ELR (cell line): ENCODE measurements around the gene PSME1.

Experiments used
- DNase-seq: peaks from one replicate; pipeline ENCODE4 v3.0.0-alpha.2; 2015; ENCODE audit warnings: low read depth

PSME1 gene

DNA sequence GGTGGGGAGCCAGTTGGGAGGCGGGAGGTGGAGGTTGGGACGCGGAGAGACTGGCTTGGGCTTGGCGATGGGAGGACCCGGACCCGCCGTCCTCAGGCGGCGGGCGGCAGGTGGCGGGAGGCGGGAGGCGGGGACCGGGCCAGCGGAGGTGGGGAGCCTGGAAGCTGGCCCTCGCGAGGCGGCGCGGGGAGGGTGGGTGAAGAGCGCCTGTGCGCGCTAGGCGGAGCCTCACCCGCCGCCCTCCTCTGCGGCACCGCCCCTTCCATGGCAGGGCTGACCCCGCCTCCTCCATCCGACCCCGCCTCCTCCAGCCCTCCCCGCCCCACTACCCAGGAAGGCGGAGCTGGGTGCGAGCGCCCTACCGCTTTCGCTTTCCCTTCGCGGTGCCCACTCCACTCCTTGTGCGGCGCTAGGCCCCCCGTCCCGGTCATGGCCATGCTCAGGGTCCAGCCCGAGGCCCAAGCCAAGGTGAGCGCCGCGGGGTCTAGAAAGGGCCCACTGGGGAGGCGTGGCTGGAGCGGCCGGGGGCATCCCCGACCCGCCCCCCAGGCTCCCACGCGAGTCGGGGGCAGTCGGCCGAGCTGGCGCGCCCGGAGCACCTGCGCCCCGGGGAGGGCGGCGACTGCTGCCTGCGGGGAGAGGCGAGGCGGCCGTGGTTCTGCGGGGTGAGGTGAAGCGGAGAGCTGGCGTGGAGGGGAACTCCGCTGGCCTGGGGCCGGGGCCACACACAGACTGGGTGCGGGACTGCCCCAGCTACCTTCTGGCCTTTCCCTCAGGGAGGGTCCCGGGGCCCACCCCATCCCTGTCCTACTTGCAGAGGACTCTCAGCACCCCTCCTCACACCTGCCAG, at the start of gene PSME1:
Gene PSME1, plus strand, starts transcription at position 361 of the 850 bp plus-strand sequence. Its CDS starts 69 bp downstream, at position 430.
- peak; percentile 90 for DNase-seq

DNA sequence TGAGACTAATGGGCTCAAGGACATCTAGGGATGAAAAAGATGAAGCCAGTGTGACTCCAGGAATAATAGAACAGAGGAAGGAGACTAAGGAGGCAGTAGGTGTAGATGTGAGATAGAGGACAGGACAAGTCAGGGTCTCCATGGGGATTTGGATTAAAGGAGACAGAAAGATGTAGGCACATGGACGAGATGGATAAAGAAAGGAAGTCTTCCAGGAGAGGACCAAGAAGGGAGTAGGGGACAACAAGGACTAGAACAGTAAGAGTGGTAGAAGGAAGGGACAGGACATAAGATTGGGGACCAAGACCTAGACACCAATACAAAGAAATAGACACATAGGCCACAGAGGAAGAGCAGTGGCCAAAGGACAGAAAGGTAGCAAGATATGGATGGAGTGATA, 49.0 kb upstream of the PSME1 start:
- DNase-seq: no peak

DNA sequence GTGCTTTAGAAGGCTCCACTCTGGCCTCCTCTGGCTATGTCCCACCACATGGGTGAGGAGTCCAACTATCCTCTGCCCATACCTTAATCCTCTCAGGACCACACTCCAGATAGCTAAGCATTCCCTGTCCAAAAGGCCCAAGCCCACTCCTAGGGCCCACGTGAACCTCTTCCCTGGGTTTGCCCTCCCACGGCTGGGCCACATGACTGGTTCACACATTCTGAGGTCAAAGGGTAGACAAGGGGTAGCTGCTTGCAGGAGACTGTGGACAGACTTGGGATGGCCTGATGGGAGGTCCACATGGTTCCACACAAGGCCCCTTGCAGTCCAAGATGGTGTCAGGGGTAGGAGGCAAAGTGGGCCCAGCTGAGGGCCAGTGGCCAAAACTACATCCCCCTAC, 47.9 kb upstream of the PSME1 start:
- no peak for DNase-seq

DNA sequence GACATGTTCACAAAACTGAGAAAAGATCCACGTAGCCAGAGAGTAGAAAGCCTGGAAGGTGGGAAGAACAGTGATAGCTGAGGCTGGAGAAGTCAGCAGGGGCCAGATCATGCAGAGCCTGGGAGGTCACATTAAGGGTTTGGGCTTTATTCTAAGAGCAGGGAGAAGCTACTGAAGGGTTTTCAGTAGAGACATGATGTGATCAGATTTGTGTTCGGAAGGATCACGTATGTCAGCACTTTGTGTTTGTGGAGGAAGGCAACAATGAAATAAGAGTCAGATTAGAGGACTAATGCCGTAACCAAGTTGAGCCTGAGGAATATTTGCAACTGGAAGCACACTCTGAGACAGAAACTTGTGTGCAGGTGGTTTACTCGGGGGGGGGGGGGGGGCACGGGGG, 46.1 kb upstream of the PSME1 start:
- no peak for DNase-seq

DNA sequence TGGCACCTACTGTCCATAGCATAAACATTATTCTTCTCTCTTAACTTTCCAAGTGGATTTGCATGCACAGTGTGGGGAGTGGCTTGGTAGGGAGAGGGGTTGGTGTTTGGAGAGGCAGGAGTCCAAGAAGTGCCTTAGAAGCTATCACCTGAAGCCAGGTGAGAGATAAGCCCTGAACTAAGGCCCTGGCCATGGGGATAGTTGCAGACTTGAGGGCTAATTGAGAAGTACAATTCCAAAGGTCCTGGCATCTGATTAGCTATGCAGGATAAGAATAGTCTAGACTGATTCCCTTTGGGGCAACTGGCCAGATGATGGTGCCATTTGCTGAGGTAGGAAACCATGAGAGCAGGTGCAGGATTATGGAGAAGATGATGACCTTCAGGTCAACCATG, 43.9 kb upstream of the PSME1 start:
- no peak for DNase-seq

DNA sequence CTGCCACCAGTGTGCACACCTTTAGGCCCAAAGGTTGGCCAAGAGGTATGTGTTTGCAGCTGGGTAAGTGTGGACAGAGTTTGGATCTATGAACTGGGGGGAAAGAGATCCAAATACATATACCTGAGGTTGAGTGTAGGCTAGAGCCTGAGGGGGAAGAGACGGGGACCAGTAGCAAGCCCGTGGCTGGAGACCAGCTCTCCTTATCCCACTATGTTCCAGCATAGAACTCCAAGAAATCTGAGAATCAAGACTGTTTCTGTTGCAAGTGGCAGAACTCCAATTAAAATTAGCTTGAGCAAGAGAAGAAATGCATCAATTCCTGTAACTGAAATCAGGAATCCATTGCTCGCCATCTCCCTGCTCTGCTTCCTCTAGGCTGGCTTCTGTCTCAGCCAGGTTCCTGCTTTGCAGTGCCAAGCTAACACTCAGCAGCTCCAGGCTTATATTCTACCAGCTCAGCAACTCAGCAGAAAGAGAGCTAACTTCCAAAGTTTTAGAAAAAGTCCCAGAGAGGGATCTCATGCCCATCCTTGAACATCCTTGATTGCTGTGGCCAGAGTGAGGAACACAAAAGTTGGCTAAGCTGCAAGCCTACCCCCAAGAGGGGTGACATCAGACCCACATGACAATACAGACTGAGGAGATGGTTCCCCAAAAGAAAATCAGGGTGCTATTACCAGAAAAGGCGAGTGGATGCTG, 43.3 kb upstream of the PSME1 start:
- no peak for DNase-seq

DNA sequence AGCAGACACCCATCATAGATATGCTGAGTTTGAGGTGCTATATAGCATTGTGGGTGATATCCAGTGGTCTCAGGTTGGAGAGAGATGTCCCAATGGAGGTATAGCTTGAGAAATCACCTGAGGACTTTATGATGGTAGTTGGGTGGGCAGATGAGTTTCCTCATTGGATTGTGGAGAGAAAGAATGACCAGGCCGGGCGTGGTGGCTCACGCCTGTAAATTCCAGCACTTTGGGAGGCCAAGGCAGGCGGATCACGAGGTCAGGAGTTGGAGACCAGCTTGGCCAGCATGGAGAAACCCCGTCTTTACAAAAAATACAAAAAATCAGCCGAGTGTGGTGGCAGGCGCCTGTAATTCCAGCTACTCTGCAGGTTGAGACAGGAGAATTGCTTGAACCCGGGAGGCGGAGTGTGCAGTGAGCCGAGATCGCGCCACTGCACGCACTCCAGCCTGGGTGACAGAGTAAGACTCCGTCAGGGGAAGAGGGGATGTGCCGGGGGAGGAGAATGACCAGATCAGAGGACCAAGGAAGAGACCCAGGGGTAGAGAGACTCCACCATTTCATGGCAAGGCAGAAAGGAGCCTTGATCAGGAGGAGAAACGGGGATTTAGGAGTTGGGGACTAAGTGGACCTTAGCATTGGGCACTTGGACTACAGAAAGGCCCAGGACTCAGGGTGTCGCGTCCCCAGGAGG, 42.6 kb upstream of the PSME1 start:
- no peak for DNase-seq

DNA sequence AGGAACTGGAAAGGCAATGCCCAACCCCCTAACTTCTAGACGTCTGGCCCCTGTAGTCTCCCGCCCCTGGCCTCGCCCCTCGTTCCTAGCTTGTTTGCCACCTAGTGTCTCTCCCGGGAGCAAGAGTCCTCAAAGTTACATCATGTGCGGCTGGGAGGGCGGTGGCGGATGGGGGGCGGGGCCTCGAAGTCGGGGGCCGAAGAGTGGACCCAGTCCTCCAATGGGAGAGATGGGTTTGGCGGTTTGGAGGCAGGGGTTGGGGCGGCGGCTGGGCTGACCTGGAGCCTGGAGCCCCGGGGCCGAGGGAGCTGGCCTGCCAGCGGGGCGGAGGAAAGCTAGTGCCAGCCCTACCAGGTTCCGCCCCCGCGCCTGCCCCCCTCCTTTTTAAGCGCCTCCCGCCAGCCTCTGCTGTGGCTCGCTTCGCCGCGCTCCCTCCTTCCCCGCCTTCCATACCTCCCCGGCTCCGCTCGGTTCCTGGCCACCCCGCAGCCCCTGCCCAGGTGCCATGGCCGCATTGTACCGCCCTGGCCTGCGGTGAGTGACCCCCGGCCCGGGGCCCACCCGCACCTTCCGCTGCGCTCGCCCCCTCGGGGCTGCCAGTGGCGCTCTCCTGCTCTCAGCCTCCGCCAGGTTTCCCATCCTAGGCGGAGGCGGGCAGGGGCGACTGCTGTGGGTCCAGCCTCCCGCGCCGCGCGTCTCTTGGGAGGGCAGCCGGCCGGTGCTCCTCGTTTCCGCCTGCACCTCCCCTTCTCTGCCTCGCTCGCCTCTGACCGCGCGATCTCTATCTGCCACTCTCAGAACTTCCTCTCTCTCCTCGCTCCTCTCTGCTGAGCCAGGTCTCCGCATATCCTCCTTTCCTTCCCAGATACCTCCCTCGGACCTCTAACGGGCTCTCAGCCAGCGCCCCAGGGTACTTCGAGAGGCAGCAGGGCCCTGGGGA, 41.8 kb upstream of the PSME1 start, which contains the start of gene PCK2:
Gene PCK2, plus strand, starts transcription at position 411 of the 940 bp plus-strand sequence. Its CDS starts 95 bp downstream, at position 506.
- peak; percentile 92 for DNase-seq

DNA sequence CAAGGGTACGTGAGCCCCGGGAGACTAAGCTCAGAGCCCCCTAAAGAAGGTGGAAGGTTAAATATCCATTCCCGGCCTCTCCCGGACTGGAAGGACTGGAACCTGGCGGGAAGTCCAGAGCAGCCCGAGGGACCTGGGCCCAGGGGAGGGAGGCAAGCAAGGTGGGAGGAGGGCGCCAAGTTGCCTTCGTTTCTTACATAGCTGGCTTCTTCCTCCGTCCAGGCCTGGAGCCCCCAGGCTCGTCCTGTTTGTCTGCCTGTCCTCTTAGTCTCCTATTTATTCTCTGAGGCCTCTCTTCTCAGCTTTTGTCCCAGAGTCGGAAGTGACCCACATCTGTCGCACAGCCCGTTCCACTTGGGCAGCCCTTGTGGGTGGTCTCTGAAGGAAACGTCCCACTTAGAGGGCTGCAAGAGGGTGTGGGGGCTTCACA, 41.1 kb upstream of the PSME1 start:
- DNase-seq: peak; percentile 23

DNA sequence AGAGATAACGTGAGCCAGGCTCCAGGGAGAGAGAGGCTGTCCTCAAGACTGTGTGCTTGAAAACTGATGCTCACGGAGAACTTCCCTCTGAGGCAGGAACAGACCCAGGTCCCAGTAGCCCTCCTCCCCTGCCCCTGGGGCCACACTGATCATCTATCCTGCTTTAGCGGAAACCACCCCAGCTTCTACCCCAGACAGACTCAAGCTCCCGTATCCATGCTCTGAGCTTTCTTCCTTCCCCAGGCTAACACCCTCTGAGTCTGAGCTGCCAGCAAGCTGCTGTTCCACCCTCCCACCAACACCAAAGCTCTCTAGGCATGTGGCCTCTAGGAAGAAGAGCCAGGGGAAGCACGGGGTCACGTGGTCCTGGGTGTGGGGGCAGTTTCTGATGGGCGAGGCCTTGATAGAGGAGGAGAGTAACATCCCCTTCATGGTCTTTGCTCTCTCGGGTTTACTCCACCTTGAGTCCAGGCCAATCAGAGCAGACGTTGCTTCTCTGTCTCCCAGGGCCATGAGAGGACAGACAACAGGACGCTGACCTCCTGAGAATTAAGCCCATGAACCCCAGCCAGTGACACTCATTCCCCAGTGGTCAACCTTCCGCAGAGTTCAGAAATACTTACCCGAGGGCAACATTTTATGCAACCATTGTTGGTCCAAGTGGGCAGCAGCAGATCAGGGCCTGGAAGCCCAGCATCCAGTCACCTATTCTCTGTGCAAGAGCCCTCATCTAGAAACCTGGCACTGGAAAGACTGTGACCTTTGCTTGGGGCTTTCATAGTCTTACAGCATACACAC, 40.5 kb upstream of the PSME1 start:
- peak; percentile 71 for DNase-seq

DNA sequence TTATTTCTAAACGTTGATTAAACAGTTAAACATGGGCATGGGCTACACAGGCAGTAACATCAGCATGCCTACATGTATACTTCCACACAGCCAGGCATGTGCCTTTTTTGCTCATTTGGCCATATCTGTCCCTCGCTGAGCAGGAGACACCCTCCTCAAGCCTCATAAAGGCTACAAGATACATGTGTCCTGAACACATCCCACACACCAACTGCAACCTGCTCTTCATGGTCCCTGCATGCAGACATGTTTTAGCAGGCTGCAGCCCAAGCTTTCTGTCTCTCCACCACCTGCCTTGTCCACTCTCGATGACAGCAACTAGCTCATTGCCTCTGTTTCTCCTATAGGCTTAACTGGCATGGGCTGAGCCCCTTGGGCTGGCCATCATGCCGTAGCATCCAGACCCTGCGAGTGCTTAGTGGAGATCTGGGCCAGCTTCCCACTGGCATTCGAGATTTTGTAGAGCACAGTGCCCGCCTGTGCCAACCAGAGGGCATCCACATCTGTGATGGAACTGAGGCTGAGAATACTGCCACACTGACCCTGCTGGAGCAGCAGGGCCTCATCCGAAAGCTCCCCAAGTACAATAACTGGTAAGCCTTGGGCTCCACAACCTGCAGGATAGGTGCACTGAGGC, 39.3 kb upstream of the PSME1 start:
- DNase-seq: no peak

DNA sequence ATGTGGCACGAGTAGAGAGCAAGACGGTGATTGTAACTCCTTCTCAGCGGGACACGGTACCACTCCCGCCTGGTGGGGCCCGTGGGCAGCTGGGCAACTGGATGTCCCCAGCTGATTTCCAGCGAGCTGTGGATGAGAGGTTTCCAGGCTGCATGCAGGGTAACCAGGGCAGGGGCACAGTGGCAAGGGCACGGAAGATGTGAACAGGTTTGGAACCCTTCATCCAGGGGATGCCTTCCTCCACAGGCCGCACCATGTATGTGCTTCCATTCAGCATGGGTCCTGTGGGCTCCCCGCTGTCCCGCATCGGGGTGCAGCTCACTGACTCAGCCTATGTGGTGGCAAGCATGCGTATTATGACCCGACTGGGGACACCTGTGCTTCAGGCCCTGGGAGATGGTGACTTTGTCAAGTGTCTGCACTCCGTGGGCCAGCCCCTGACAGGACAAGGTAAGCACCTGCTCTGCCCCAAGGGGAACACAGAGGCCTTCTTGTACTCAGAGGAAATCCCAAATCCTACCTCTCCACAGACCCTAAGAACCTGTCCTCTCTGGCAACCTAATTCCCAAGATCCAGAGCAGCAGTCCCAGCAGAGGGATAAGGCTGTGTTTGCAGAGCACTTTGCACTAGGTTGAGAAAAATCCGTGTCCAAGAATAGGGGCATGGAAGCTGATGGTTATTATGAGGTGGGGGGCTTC, 37.6 kb upstream of the PSME1 start:
- no peak for DNase-seq

DNA sequence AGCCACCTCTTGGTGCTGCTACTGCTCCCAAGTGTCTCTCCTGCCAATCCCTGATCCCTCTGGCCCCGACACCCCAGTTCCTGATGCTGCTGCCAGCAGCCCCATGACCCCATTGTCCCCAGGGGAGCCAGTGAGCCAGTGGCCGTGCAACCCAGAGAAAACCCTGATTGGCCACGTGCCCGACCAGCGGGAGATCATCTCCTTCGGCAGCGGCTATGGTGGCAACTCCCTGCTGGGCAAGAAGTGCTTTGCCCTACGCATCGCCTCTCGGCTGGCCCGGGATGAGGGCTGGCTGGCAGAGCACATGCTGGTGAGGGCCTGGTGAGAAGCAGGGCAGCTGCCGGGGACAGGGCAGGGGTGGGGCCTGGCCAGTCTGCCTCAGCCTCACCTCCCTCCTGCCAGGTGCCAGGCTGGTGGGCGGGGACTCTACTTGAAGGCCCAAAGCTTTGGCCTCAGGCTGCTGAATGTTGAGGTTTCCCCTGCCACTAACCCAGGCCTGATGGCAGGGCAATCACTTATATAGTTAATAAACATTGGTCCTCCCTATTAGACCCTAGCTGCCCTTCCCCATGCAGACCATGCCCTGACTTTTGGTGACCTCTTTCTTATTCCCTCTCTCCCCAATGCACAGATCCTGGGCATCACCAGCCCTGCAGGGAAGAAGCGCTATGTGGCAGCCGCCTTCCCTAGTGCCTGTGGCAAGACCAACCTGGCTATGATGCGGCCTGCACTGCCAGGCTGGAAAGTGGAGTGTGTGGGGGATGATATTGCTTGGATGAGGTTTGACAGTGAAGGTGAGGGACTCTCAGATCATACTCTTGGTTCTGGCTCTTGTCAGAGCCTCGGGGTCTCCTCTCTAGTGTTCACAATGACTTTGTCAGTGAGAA, 36.8 kb upstream of the PSME1 start:
- no peak for DNase-seq

DNA sequence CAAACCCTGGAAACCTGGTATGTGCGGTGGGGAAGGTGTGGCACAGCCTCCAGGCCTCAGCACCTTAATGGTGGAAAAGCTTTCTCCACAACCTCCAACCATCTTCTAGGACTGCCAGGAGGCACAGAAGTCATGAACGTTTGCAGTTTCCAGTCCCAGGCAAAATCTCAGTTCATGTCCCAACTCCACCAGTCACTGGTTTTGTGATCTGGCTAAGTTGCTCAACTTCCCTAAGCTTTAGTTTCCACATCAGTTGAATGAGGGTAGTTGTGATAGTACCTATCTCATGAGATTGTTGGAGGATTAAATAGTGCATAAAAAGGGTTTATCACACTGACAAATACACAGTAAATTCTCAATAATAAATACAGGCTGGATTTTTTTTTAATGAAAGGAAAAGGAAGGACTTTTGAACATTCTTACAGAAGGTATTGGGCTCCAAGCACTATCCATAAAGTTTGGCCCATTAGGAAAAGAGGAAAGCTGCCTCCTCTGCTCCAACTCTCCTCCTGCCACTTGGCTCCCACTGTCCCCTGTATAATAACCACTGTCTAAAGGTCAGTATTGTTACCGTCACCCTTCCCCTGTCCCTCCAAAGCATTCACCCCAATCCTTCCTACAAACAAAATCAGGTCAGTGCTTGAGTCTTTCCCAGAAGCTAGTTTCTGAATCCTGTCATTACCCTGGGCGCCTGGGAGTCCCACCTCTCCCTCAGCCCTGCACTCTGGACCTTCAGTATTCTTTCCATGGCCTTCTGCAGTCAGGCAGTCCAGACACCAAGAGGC, 35.6 kb upstream of the PSME1 start:
- no peak for DNase-seq

DNA sequence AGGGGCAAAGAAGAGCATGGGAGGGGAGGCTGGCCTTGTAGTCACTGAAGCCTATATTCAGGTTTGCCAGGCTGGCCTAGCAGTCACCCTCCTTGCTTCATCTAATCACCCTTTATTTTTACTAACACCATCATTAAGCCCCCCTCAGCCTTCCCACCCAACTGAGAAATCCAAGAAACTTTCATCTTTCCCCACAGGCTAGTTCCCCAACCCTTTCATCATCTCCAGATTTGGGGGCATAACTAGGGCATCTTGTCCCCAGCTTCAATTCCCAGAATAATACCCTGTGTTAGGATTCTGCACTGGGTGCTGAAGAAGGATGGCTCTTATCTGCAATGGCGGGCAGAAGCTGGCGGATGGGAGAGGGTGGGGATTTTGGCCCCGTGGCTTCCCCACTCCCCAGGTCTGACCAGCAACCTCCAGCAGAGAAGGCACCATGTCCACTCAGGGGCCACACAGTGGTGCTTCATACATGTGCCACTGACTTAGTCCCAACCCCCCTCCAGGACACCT, 35.0 kb upstream of the PSME1 start:
- no peak for DNase-seq

DNA sequence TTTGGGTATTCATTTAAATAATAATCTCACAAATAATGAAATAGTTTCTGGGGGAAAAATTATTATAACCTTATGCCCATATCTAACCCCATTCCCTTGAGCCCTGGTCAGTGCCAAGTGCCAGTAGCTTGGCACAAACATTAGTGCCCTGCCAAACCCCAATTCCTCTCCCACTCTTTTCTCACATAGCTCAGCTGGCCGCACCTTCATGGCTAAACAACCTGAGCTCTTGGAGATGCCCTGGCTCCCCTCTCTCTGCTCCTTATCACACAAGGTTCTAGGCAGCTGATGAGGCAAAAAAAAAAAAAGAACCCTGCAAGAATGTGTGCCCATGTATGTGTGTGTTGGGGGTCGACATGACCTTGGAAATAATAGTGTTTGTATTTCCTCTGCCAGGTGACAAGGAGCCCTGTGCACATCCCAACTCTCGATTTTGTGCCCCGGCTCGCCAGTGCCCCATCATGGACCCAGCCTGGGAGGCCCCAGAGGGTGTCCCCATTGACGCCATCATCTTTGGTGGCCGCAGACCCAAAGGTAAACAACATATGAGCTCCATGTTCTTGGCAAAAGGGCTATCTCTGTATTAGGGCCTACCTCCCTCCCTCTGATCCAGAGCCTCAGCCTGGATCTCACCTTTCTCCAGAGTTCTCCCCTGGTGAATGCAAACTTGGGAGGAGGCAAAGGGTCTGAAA, 33.5 kb upstream of the PSME1 start:
- no peak for DNase-seq

DNA sequence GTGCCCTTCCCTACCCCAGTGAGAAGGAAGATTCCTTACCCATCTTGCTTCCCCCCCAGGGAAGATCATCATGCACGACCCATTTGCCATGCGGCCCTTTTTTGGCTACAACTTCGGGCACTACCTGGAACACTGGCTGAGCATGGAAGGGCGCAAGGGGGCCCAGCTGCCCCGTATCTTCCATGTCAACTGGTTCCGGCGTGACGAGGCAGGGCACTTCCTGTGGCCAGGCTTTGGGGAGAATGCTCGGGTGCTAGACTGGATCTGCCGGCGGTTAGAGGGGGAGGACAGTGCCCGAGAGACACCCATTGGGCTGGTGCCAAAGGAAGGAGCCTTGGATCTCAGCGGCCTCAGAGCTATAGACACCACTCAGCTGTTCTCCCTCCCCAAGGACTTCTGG, 32.5 kb upstream of the PSME1 start:
- no peak for DNase-seq
